ENCODE measurements around the gene PPP1CC. TPM values are rescaled to one million over a fixed set of nuclear protein-coding genes. Genes with fewer than 3 reads are reported as not detected.
A peak's percentile ranks its signal among the peaks of the same experiment; 100 is the strongest.
"Not testable (repeated sequence)": the region's sequence is repeated elsewhere in the genome, so short reads cannot be mapped to it uniquely, and the experiment has no call there.

The PPP1CC gene
- 100 to 1,000 TPM in 11 of 12 donors, not detected in 1; 107 to 186 (median 134) TPM for polyA plus RNA-seq (ENCODE audit: insufficient read length in 12 of 12)
- long read RNA-seq, donor 1, transcript PPP1CC-211 (3 exons, 582 nt) = minor isoform, 22 of 80 reads
- long read RNA-seq, donor 1, transcript PPP1CC-203 (2 exons, 1,133 nt) = minor isoform, 5 of 80 reads
- long read RNA-seq, donor 1, transcript PPP1CC-201 (7 exons, 2,559 nt) = major isoform, 37 of 80 reads
- long read RNA-seq, donor 1, partial matches to known transcripts = 7 of 80 reads
- long read RNA-seq, donor 1, other reads (novel, unspliced or antisense) = 0 of 80 reads
- long read RNA-seq, donor 2, transcript PPP1CC-201 (7 exons, 2,559 nt) = major isoform, 36 of 46 reads
- long read RNA-seq, donor 2, partial matches to known transcripts = 7 of 46 reads
- long read RNA-seq, donor 2, other reads (novel, unspliced or antisense) = 0 of 46 reads
- long read RNA-seq, donor 3, transcript PPP1CC-201 (7 exons, 2,559 nt) = major isoform, 16 of 42 reads
- long read RNA-seq, donor 3, partial matches to known transcripts = 19 of 42 reads
- long read RNA-seq, donor 3, other reads (novel, unspliced or antisense) = 0 of 42 reads
- long read RNA-seq, donor 4, transcript PPP1CC-201 (7 exons, 2,559 nt) = major isoform, 12 of 30 reads
- long read RNA-seq, donor 4, partial matches to known transcripts = 12 of 30 reads
- long read RNA-seq, donor 4, other reads (novel, unspliced or antisense) = 0 of 30 reads
- long read RNA-seq, donor 5 = 0 reads
- long read RNA-seq, donor 6, transcript PPP1CC-201 (7 exons, 2,559 nt) = major isoform, 16 of 36 reads
- long read RNA-seq, donor 6, partial matches to known transcripts = 12 of 36 reads
- long read RNA-seq, donor 6, other reads (novel, unspliced or antisense) = 0 of 36 reads
- long read RNA-seq, donor 7, transcript PPP1CC-201 (7 exons, 2,559 nt) = major isoform, 14 of 55 reads
- long read RNA-seq, donor 7, transcript PPP1CC-211 (3 exons, 582 nt) = minor isoform, 5 of 55 reads
- long read RNA-seq, donor 7, partial matches to known transcripts = 30 of 55 reads
- long read RNA-seq, donor 7, other reads (novel, unspliced or antisense) = 0 of 55 reads
- long read RNA-seq, donor 8, transcript PPP1CC-211 (3 exons, 582 nt) = minor isoform, 7 of 87 reads
- long read RNA-seq, donor 8, transcript PPP1CC-201 (7 exons, 2,559 nt) = major isoform, 47 of 87 reads
- long read RNA-seq, donor 8, partial matches to known transcripts = 22 of 87 reads
- long read RNA-seq, donor 8, other reads (novel, unspliced or antisense) = 5 of 87 reads
- long read RNA-seq, donor 9, transcript PPP1CC-201 (7 exons, 2,559 nt) = major isoform, 18 of 70 reads
- long read RNA-seq, donor 9, partial matches to known transcripts = 45 of 70 reads
- long read RNA-seq, donor 9, other reads (novel, unspliced or antisense) = 0 of 70 reads
- long read RNA-seq, donor 10, transcript PPP1CC-203 (2 exons, 1,133 nt) = minor isoform, 5 of 71 reads
- long read RNA-seq, donor 10, transcript PPP1CC-201 (7 exons, 2,559 nt) = major isoform, 35 of 71 reads
- long read RNA-seq, donor 10, partial matches to known transcripts = 26 of 71 reads
- long read RNA-seq, donor 10, other reads (novel, unspliced or antisense) = 0 of 71 reads
- long read RNA-seq, donor 11, transcript PPP1CC-201 (7 exons, 2,559 nt) = major isoform, 36 of 78 reads
- long read RNA-seq, donor 11, partial matches to known transcripts = 35 of 78 reads
- long read RNA-seq, donor 11, other reads (novel, unspliced or antisense) = 0 of 78 reads

DNA sequence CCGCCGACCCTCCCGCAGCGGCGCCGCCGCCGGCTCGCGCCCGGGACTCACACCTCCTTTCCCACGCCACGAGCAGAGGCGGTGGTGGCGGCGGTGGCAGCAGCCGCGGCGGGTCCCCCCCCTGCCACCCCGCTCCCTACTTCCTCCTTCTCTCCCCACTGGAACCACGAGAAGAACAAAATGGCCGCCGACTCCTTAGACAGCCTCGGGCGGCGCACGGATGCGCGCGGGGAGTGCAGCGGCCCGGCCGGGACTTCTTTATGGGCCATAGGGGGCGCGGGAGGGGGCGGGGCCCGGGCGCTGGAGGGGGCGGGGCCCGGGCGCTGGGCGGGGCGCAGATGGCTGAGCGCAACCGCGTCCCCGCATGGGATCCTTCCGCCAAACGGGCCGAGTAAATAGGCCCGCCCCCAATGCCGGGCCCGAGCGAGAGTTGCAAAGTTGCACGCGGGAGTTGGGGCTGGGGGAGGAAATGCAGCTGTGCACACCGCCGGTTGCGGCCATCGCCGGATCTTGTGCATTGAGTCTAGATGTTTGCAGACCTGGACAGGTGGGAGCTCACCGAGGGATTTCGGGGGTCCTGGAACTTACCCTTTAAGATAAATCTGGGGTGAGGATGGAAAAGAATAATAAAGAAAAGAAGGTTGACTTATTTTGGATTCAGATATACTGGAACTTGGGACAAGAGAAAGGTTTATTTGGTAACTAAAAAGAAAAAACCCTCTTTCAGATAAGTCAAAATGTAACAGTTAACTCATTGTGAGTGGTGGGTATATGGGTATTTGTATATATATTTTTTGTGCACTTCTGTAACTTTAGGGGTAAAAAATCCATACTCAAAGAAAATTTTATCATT is at the start of gene PPP1CC:
Gene PPP1CC (minus strand): TSS at position 174 of the 853 bp plus-strand sequence. CDS start 184 bp downstream, outside the sequence.
- DNase-seq = peak; percentile 91

DNA sequence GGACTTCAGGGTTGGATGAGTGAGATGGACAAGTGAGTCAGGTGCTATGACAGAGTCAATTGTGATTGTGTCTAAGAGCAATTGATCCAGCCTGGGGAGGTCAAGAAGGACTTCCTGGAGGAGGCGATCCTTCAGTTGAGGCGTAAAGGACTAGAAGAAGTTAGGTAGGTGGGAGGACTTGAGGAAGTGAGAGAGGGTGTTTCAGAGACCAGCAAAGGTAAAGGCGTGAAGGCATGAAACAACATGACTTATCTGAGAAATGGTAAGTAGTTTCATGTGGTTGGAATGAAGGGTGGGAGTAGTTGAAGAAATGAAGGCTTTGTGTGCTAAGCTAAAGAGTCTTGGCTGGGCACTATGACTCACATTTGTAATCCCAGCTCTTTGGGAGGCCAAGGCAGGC is 48.9 kb upstream of the PPP1CC start:
- DNase-seq = no peak

DNA sequence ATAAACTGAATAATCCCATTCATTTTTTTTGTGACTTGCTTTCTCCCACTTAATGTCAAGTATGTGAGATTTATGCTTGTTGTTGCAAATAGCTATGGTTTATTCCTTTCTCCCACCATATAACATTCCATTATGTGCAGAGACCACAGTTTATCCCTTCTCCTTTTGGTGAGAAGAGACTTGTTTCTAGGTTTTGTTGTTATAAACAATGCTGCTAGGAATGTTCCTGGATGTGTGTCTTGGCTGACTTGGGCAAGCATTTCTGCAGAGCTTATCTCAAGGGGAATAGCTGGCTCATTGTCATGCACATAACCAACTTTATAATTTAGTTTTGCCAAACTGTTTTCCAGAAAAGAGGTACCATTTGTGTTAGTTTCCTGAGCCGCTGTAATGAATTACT is 47.6 kb upstream of the PPP1CC start:
- DNase-seq = peak; percentile 49

DNA sequence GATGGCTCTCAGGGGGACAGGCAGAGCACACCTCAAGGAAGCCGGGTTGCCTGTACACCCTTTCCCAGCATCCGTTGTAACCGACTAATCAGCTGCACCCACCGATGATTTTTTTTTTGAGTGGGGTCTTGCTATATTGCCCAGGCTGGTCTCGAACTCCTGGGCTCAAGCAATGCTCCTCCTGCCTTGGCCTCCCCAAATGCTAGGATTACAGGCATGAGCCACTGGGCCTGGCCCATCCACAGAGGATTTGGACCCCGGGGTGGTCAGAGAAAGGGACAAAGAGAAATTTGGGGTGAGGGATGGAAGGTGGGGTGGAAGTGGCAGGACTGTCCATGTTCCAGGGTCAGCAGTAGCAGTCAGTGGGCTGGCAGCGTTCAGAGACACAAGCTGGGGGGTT is 43.3 kb upstream of the PPP1CC start:
- DNase-seq = no peak

DNA sequence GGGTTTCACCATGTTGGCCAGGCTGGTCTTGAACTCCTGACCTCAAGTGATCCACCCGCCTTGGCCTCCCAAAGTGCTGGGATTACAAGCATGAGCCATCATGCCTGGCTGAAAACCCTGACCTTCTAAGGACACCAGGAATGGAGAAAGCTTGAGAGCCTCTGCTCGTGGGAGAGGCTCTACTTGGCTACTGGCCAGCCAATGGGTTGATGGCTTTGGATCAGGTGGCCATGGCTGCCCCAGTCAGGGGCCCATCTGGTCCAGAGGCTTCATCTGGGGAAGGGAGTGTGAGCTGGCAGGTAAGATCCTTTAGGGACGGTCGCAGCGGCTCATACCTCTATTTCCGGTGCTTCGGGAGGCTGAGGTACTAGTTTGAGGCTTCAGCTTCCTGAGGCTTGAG is 42.5 kb upstream of the PPP1CC start:
- DNase-seq = no peak

DNA sequence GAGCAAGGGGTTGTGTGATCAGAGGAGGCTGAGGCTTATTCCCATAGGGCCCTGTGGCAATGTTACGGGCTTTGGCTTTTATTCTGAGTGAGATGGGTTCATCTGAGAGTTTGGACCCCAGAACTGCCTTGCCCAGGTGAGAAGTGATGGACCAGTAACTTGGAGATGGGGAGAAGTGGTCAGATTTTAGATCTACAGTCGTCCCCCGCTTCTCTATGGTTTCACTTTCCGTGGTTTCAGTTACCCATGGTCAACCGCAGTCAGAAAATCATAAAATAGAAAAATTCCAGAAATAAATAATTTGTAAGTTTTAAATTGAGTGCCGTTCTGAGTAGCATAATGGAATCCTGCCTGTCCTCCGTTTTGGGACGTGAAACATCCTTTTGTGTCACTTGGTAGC is 40.2 kb upstream of the PPP1CC start:
- no peak for DNase-seq

DNA sequence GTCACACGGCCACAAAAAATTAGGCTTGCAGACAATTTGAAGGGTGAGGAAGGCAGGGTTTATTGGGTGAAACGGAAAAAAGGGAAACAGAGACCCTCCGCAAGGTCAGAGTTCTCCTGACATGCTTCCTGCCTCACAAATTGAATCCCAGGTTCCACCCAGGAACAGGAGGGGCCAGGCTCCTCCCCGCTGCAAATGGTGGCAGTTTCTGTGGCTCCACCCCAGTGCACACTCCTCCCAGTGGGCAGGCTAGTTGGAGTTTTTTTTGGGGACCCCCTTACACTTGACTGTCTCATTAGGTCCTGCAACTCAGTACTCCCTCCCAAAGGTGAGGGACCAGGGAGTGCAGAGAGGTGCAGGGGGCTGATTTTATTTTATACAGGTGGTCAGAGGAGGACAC is 39.4 kb upstream of the PPP1CC start:
- DNase-seq = no peak

DNA sequence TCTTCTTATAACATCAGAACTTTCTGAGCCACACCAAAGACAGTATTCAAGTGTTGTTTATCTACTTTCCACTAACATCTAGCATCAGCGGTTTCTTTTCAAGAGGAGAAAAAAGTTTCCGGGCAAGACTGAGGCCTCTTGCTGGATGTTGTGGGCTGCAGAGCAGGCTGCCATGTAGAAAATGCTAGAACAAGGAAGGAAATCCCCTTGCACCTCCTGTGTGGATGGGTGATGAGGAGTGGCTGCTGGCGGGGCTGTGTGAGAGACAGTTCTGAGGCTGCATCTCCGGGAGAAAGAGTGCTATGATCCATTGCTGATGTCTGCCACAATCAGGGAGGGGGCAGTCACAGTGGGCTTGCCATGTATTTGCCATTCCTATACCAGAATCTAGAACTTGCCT is 37.8 kb upstream of the PPP1CC start:
- DNase-seq = no peak

DNA sequence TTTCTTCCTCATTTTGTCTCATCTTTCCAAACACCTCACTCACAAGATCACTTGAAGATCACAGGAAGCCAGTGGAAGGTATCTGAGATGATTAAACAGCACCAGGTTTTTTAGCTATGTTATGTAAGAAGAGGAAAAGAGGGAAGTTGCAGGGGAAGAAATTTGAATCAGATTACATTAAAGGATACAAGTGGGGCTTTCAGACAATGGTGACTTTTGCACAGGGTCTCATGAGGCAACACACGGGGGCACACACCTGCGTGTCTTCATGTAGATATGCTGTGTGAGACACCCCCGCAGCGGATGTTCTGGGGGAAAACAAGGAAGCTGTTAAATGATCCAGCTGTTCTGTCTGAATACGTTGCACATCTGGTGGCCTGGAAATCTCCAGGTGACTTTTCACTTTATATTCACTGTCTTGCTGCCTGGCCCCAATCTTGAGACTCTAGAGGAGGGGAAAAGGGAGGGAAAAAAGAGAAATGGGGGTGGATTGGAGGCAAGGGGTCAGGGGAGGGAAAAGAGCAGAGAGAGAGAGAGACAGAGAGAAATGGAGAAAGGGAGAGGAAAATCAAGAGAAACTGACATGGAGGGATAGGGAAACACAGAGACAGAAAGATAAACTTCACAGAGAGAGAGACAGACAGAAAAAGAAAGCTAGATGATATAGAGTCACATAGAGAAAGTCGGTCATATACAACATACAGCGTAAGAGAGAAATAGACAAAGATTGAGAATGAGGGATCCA is 36.3 kb upstream of the PPP1CC start:
- DNase-seq = no peak

DNA sequence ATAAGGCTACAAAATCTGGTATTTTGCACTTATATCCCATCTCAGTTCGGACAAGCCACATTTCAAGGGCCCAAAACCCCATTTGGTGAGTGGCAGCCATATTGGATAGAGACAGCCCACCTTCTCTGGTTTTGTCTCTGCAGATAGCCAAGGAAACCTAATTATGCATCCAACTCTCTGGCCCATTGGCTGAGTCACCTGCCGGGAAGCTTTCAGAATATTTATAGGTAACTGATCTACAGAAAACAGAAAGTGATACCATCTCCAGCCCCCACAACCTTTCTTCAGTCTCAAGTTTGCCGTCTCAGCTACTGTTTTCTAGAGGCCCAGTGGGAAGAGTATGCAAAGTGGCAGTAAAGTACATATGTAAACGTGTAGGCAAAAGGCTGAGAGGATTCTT is 33.7 kb upstream of the PPP1CC start:
- no peak for DNase-seq

DNA sequence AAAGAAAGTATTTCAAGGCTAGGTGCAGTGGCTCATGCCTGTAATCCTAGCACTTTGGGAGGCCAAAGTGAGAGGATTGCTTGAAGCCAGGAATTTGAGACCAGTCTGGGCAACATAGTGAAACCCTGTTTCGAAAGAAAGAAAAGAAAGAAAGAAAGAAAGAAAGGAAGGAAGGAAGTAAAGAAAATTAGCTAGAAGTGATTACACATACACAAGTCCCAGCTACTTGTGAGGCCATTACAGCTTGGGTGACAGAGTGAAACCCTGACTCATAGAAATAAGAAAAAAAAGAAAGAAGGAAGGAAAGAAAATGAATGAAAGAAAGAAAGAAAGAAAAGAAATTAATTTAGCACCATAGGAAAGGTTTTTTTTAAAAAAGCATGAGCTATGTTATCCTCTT is 33.3 kb upstream of the PPP1CC start:
- DNase-seq = no peak

DNA sequence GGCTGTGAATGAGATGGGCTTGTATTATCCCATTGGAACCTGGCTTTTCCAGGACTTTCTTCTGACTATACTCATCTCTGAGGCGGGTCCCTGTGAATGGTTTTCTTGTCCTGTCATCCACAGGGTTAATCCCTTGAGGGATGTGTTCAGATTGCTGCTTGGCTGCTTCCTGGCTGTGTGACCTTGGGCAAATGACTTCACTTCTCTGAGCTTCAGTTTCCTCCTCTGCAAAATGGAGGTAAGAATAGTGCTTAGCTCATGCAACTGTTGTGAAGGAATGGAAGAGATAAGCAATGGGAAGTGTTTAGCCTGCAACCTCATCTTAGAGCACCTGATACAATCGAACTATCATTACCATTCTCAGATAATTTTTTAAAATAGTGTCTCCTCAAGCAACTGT is 32.1 kb upstream of the PPP1CC start:
- DNase-seq = no peak

DNA sequence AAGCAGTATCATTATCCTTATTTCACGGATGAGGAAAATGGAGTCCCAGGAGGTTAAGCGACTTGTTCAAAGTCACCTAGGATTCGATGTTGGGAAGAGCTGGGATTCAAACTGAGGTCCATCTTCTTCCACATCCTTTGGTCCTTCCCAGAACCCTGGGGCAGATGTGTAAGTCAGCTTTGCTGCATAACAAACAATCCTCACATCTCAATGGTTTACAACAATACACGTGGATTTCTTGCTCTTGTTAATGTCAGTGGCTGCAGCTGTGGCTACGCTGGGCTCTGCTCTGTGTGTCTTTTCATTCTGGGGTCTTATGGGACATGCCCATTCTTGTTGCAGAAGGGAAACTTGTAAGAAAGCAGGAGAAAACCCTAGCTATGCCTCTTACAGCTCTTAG is 26.3 kb upstream of the PPP1CC start:
- DNase-seq = no peak

DNA sequence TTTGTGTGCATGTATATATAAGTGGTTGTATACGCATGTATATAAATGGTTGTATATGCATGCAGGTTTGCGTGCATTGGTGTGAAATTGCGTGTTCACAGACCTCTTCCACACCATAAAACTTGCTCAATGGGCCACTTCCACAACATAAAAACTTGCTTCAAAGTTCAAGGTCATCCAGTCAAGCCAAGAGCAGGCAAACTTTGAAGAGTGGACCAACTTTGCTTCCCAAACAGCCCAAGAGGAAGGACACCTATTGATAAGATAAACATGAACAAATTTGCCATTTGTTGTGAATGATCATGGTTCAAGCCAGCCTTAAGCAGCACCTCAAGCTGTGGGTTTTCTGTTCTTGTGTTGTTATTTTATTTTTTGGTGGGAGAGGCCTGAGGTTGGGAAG is 25.2 kb upstream of the PPP1CC start:
- DNase-seq = no peak

DNA sequence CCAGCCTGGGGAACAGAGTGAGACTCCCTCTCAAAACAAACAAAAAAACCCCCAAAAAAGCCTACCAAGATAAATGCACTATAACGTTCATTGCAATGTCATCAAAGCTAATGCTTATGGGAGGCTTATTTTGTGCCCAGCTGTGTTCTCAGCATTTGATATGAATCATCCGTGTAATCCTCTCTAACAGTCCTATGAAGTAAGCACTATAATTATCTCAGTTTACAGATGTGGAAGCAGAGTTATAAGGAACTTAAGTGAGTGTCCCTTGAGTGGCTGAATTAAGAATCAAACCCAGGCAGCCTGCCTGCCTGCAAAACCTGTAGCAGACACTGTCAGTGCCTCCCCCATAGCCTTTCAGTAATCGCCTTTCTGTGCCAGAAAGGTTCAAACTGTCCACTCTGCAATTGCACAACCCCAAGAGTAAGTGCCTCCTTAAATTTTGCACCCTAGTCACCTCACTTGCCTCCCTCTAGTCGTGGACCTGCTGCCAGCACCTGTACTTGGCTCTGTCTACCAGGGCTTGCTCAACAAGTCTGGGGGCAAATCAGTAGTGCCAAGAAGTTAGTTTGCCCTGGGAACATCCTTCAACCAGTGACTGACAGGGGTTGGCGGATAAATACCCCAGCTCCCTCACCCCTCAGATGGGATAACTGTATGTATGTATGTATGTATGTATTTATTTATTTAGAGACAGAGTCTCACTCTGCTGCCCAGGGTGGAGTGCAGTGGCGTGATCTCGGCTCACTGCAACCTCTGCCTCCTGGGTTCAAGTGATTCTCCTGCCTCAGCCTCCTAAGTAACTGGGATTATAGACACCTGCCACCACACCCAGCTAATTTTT is 23.8 kb upstream of the PPP1CC start:
- no peak for DNase-seq

DNA sequence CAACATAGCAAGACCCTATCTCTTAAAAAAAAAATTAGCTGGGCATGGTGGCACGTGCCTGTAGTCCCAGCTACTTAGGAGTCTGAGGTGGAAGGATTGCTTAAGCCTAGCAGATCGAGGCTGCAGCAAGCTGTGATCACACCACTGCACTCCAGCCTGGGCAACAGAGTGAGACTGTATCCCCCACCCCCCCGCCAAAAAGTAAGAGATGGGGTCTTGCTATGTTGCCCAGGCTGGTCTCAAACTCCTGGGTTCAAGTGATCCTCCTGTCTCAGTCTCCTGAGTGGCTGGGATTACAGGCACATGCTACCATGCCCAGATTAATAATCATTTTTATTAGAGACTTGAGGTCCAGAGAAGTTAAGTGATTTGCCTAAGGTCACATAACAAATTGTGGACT is 22.9 kb upstream of the PPP1CC start:
- not testable (repeated sequence) for DNase-seq

DNA sequence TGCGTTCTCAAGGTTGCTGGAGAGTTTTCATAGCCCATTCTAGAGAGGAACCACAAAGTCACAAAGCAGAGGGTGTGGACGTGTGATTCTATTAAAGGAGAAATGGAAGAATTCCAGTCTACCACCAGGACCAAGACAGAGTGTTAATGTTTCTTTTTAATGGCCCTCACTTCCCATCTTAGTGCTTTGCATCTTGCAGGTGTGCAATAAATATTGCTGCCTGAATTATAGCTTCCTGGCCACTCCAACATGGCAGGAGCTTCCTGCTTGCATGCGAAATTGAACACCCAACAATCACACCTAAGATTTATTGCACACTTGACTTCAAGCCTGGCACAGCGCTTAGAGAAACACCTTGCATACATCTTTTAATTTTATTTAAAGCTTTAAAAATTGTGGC is 22.4 kb upstream of the PPP1CC start:
- DNase-seq = no peak

DNA sequence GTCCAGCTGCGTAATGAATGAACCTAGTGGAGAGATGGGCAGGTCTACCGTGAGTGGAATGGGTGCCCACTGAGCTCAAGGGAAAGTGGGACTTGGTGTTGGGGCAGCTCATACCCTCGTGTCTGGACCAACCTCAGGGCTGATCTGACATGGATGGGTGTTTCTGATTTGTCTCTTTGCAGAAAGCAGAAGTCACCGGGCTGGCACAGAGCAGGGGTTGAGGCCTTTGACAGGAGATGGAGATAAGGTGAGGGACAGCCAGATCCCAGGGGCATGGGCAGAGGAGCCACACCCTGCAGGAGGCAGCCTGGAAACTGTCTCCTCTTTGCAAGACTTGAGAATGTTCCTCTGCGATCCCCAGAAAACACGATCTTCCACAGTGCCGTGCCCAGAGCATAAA is 20.9 kb upstream of the PPP1CC start:
- no peak for DNase-seq
